ENCODE data around the gene CCR6. TPM values are rescaled to one million over a fixed set of nuclear protein-coding genes. Genes with fewer than 3 reads are reported as not detected.
"Not testable (repeated sequence)": the region's sequence is repeated elsewhere in the genome, so short reads cannot be mapped to it uniquely, and the experiment has no call there.

Gene CCR6
- total and polyA plus RNA-seq, 2 of the 8 experiments (the other 6 are each of a cell fraction or from before 2014, with no cell fraction given) = 0.06 TPM; not detected in 1

- H2BK12ac ChIP-seq (ENCODE audit: low read depth, low read length); H3K23me2 ChIP-seq (ENCODE audit: low read depth, low read length); H3K14ac ChIP-seq (ENCODE audit: insufficient read length); H3K27me3 ChIP-seq (replicated peaks in 1 of 4; ENCODE audit: control insufficient read depth in 3 of 4, extremely low read depth in 1 of 4, insufficient read depth in 3 of 4, low read length in 3 of 4); H3K27ac ChIP-seq (ENCODE audit: low read depth, low read length); H2AK5ac ChIP-seq (ENCODE audit: low read depth, low read length); FAIRE-seq; H3K4me3 ChIP-seq (ENCODE audit: extremely low read depth in 1 of 4, insufficient read depth in 2 of 4, low read depth in 3 of 4, low read length in 4 of 4); H4K91ac ChIP-seq (replicated peaks; ENCODE audit: insufficient read length, low read length); CTCF ChIA-PET (ENCODE audit: partially characterized antibody); H4K8ac ChIP-seq (ENCODE audit: extremely low read depth, insufficient read depth, low read length); H2BK120ac ChIP-seq (replicated peaks; ENCODE audit: low read depth, low read length); DNase-seq (ENCODE audit: low read depth in 1 of 2, low spot score in 2 of 2); H3K9ac ChIP-seq (replicated peaks in 1 of 4; ENCODE audit: extremely low read depth in 1 of 4, low read depth in 3 of 4, low read length in 3 of 4); H4K20me1 ChIP-seq (replicated peaks in 1 of 2; ENCODE audit: control insufficient read depth in 1 of 2, insufficient read depth in 2 of 2, low read length in 2 of 2); H3K23ac ChIP-seq (ENCODE audit: insufficient read length); H3K9me3 ChIP-seq (ENCODE audit: insufficient read depth in 2 of 2, low read depth in 1 of 2, low read length in 1 of 2); H3K56ac ChIP-seq (replicated peaks; ENCODE audit: insufficient read length, low read depth, low read length); H3K36me3 ChIP-seq (ENCODE audit: control insufficient read depth in 2 of 4, insufficient read depth in 4 of 4, low read length in 3 of 4); H2AFZ ChIP-seq (ENCODE audit: low read length); POLR2A ChIA-PET (ENCODE audit: partially characterized antibody); H2BK15ac ChIP-seq (ENCODE audit: low read length); H3K4me2 ChIP-seq (ENCODE audit: insufficient read depth in 1 of 2, low read depth in 2 of 2, low read length in 2 of 2); H3K79me2 ChIP-seq (ENCODE audit: control insufficient read depth in 1 of 2, insufficient read depth in 2 of 2, low read length in 2 of 2); H4K5ac ChIP-seq (ENCODE audit: insufficient read length, low read depth, low read length); H2BK5ac ChIP-seq (ENCODE audit: low read depth, low read length); H3K4ac ChIP-seq (replicated peaks; ENCODE audit: insufficient read length, low read depth, low read length); H3K79me1 ChIP-seq (ENCODE audit: low read depth, low read length); H3K18ac ChIP-seq (ENCODE audit: extremely low read depth, low read length); H2BK20ac ChIP-seq (ENCODE audit: low read length); H3K4me1 ChIP-seq (replicated peaks in 1 of 4; ENCODE audit: control insufficient read depth in 3 of 4, insufficient read depth in 4 of 4, low read length in 3 of 4): not testable (repeated sequence)
- 96% methylated on average over 16 of the region's 31 CpGs; no CpG with 5 or more reads in 1 of the 2 experiments for WGBS, 2 experiments (ENCODE audit: extremely low coverage in 1 of 2, insufficient coverage in 1 of 2, insufficient read length in 1 of 2, insufficient replicate concordance in 2 of 2, low coverage in 1 of 2, low lambda C conversion rate in 2 of 2, missing lambda C conversion rate in 1 of 2)
Observed at GRCh38 chr6:167178896-167179655, 56.2 kb downstream of the CCR6 start.

DNA sequence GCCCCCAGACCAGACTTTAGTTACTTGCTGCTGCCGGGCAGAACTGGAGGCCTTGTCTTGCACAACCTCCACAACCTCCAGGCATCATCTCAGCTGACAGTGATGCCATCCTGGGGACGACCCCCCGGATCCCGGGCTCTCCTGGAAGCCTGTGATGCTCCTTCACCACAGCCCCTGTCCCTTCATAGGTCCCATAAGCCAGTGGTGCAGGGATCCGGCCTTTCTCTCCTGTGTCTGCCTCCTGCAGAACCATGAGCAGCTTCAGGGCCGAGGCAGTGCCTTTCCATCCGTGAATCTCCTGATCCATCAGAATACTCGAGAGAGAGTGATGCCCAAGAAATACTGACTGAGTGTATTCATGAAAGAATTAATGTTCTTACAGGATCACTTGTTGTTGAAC is 57.2 kb downstream of the CCR6 start:
- H3K14ac ChIP-seq (ENCODE audit: insufficient read length); H3K27ac ChIP-seq (ENCODE audit: low read depth, low read length); FAIRE-seq; H4K91ac ChIP-seq (replicated peaks; ENCODE audit: insufficient read length, low read length); H2BK120ac ChIP-seq (replicated peaks; ENCODE audit: low read depth, low read length); H2AK5ac ChIP-seq (ENCODE audit: low read depth, low read length); H3K27me3 ChIP-seq (replicated peaks in 1 of 4; ENCODE audit: control insufficient read depth in 3 of 4, extremely low read depth in 1 of 4, insufficient read depth in 3 of 4, low read length in 3 of 4); H3K9me3 ChIP-seq (ENCODE audit: insufficient read depth in 2 of 2, low read depth in 1 of 2, low read length in 1 of 2); H2BK5ac ChIP-seq (ENCODE audit: low read depth, low read length); H3K23ac ChIP-seq (ENCODE audit: insufficient read length); H3K56ac ChIP-seq (replicated peaks; ENCODE audit: insufficient read length, low read depth, low read length); H3K23me2 ChIP-seq (ENCODE audit: low read depth, low read length); H3K4ac ChIP-seq (replicated peaks; ENCODE audit: insufficient read length, low read depth, low read length); H2BK20ac ChIP-seq (ENCODE audit: low read length); H3K18ac ChIP-seq (ENCODE audit: extremely low read depth, low read length); H3K4me1 ChIP-seq (replicated peaks in 1 of 4; ENCODE audit: control insufficient read depth in 3 of 4, insufficient read depth in 4 of 4, low read length in 3 of 4); H3K9ac ChIP-seq (replicated peaks in 1 of 4; ENCODE audit: extremely low read depth in 1 of 4, low read depth in 3 of 4, low read length in 3 of 4); H3K4me3 ChIP-seq (ENCODE audit: extremely low read depth in 1 of 4, insufficient read depth in 2 of 4, low read depth in 3 of 4, low read length in 4 of 4); H3K4me2 ChIP-seq (ENCODE audit: insufficient read depth in 1 of 2, low read depth in 2 of 2, low read length in 2 of 2); H4K8ac ChIP-seq (ENCODE audit: extremely low read depth, insufficient read depth, low read length); H4K20me1 ChIP-seq (replicated peaks in 1 of 2; ENCODE audit: control insufficient read depth in 1 of 2, insufficient read depth in 2 of 2, low read length in 2 of 2); H2AFZ ChIP-seq (ENCODE audit: low read length); H2BK12ac ChIP-seq (ENCODE audit: low read depth, low read length); H2BK15ac ChIP-seq (ENCODE audit: low read length); H4K5ac ChIP-seq (ENCODE audit: insufficient read length, low read depth, low read length); H3K79me2 ChIP-seq (ENCODE audit: control insufficient read depth in 1 of 2, insufficient read depth in 2 of 2, low read length in 2 of 2); POLR2A ChIA-PET (ENCODE audit: partially characterized antibody); CTCF ChIA-PET (ENCODE audit: partially characterized antibody); H3K36me3 ChIP-seq (ENCODE audit: control insufficient read depth in 2 of 4, insufficient read depth in 4 of 4, low read length in 3 of 4); H3K79me1 ChIP-seq (ENCODE audit: low read depth, low read length); DNase-seq (ENCODE audit: low read depth in 1 of 2, low spot score in 2 of 2): not testable (repeated sequence)
- 98% methylated on average over 7 of the region's 8 CpGs; no CpG with 5 or more reads in 1 of the 2 experiments for WGBS, 2 experiments (ENCODE audit: extremely low coverage in 1 of 2, insufficient coverage in 1 of 2, insufficient read length in 1 of 2, insufficient replicate concordance in 2 of 2, low coverage in 1 of 2, low lambda C conversion rate in 2 of 2, missing lambda C conversion rate in 1 of 2)

Data from H1 (cell line).